Endothelial cell (in vitro differentiated cells): ENCODE data around the gene PLXNA1. TPM values are rescaled to one million over a fixed set of nuclear protein-coding genes. Genes with fewer than 3 reads are reported as not detected.

Experiments
- DNase-seq: peaks from one replicate; pipeline ENCODE4 v3.0.0; 2021; ENCODE audit warnings: low spot score
- H3K27ac Mint-ChIP-seq: one replicate; pipeline ENCODE4 v1.8.0; 2021; ENCODE audit warnings: mixed read lengths, inconsistent platforms; ENCODE audit not compliant: unreplicated experiment
- H3K27me3 Mint-ChIP-seq: one replicate; pipeline ENCODE4 v1.8.0; 2021; ENCODE audit warnings: mild to moderate bottlenecking, moderate library complexity, mixed read lengths, inconsistent platforms; ENCODE audit not compliant: unreplicated experiment
- H3K36me3 Mint-ChIP-seq: one replicate; pipeline ENCODE4 v1.8.0; 2021; ENCODE audit warnings: mild to moderate bottlenecking, low read depth, mixed read lengths, inconsistent platforms; ENCODE audit not compliant: unreplicated experiment
- H3K4me1 Mint-ChIP-seq: one replicate; pipeline ENCODE4 v1.8.0; 2021; ENCODE audit warnings: mild to moderate bottlenecking, mixed read lengths, inconsistent platforms; ENCODE audit not compliant: unreplicated experiment
- H3K4me3 Mint-ChIP-seq: one replicate; pipeline ENCODE4 v1.8.0; 2021; ENCODE audit warnings: mild to moderate bottlenecking, mixed read lengths, inconsistent platforms; ENCODE audit not compliant: unreplicated experiment
- H3K9me3 Mint-ChIP-seq: one replicate; pipeline ENCODE4 v1.8.0; 2021; ENCODE audit warnings: mixed read lengths, inconsistent platforms; ENCODE audit not compliant: unreplicated experiment
- total RNA-seq: library from RNA; stranded (reverse); fragmentation: NEBNext Ultra II Directional; extraction: Animal tissue kit (Norgen Biotek cat#: 25700); gene quantifications from one replicate; pipeline ENCODE4 v1.2.1, GENCODE V29; 2021; ENCODE audit not compliant: unreplicated experiment
- TF ChIP-seq, protein P1 (sequence below): fragments of 200-600 bp; sonication (generic); IDR thresholded peaks from one replicate; pipeline ENCODE4 v1.5.0; 2021; ENCODE audit warnings: antibody characterized with exemption; ENCODE audit not compliant: unreplicated experiment

The PLXNA1 gene
- total RNA-seq, 1 donor from 2014 or later = 31.8 TPM

DNA sequence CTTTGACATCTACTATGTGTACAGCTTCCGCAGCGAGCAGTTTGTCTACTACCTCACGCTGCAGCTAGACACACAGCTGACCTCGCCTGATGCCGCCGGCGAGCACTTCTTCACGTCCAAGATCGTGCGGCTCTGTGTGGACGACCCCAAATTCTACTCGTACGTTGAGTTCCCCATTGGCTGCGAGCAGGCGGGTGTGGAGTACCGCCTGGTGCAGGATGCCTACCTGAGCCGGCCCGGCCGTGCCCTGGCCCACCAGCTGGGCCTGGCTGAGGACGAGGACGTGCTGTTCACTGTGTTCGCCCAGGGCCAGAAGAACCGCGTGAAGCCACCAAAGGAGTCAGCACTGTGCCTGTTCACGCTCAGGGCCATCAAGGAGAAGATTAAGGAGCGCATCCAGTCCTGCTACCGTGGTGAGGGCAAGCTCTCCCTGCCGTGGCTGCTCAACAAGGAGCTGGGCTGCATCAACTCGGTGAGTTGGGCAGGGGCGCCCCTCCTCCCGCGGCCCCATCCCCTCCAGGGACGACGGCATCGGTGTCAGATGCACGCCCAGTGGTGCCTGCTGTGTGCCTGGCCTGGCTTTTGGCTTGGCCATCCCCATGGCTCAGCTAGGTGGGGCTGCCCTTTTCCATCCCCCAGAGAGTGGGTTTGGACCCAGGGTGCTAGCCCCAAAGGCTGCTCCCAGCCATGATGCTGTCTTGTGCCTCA, 6.6 kb downstream of the PLXNA1 start:
- H3K27ac Mint-ChIP-seq = no peak overlapping the region
- H3K27me3 Mint-ChIP-seq = peaks cover 7% of the 10 kb centered on the region
- no peak overlapping the region for H3K4me3 Mint-ChIP-seq
- H3K4me1 Mint-ChIP-seq = no peaks in the 10 kb centered on the region
- no peak for DNase-seq
- no peaks in the 10 kb centered on the region for H3K9me3 Mint-ChIP-seq
- TF ChIP-seq, protein P1, sequence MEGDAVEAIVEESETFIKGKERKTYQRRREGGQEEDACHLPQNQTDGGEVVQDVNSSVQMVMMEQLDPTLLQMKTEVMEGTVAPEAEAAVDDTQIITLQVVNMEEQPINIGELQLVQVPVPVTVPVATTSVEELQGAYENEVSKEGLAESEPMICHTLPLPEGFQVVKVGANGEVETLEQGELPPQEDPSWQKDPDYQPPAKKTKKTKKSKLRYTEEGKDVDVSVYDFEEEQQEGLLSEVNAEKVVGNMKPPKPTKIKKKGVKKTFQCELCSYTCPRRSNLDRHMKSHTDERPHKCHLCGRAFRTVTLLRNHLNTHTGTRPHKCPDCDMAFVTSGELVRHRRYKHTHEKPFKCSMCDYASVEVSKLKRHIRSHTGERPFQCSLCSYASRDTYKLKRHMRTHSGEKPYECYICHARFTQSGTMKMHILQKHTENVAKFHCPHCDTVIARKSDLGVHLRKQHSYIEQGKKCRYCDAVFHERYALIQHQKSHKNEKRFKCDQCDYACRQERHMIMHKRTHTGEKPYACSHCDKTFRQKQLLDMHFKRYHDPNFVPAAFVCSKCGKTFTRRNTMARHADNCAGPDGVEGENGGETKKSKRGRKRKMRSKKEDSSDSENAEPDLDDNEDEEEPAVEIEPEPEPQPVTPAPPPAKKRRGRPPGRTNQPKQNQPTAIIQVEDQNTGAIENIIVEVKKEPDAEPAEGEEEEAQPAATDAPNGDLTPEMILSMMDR = no peak
- H3K36me3 Mint-ChIP-seq = peaks cover 9% of the 10 kb centered on the region

DNA sequence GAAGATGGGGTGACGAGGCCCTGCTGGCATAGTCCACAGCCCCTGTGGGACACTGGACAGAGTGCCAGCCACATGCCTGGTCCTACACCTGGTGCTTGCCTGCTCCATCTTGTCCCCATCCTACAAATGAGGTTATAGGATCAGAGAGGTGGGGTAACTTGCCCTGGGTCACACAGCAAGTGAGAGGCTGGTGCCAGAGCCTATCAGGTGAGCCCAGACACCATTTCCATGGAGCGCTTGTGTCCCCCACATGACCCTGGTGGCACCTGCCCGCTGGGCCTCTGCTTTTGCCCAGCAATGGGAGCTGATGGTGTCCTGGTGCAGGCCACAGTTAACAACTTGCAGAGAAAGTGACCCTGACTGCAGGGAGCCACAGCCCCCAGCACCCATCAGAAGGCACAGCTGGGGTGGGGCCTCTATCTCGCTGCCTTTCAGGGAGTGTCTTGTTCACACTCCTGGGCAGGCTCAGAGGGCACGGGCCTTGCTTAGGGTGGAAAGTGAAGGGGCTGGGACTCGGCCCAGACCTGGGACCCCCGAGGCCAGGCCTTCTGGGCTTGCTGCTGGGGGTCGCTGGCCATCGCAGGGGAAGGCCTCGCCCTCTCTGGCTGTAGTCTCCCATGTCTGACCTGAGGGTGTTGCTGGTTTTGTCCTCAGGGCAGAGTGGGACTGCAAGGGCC, 7.2 kb downstream of the PLXNA1 start:
- H3K4me1 Mint-ChIP-seq = no peaks in the 10 kb centered on the region
- no peak overlapping the region for H3K4me3 Mint-ChIP-seq
- H3K27me3 Mint-ChIP-seq = peaks cover 7% of the 10 kb centered on the region
- no peaks in the 10 kb centered on the region for H3K9me3 Mint-ChIP-seq
- TF ChIP-seq, protein P1 = no peak
- peaks cover 9% of the 10 kb centered on the region for H3K36me3 Mint-ChIP-seq
- H3K27ac Mint-ChIP-seq = no peak overlapping the region
- DNase-seq = no peak

DNA sequence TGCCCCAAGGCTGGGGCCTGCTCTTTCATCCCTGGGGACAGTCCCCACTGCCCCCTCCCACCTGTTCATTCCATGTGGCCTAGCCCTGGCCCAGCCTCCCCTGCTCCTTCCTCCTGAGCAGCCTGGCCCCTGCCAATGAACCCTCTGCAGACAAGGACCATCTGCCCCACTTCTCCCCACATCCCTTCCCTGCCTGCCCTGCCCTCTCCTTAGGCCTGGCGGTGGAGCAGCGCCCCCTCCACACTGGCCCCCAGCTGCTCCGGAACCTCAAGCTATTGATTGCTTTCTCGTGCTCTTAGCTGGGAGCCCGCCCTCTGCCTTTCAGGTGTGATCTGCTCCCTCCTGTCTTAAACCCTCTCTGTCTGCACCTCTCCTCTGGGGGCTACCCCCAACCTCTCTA, 8.0 kb downstream of the PLXNA1 start:
- Mint-ChIP-seq H3K36me3 (peaks cover 9% of the 10 kb centered on the region), H3K27me3 (peaks cover 7% of the 10 kb centered on the region), H3K27ac (no peak overlapping the region), H3K4me1 (no peaks in the 10 kb centered on the region), H3K4me3 (no peak overlapping the region), H3K9me3 (no peaks in the 10 kb centered on the region)
- TF ChIP-seq, protein P1 = no peak
- DNase-seq = no peak

DNA sequence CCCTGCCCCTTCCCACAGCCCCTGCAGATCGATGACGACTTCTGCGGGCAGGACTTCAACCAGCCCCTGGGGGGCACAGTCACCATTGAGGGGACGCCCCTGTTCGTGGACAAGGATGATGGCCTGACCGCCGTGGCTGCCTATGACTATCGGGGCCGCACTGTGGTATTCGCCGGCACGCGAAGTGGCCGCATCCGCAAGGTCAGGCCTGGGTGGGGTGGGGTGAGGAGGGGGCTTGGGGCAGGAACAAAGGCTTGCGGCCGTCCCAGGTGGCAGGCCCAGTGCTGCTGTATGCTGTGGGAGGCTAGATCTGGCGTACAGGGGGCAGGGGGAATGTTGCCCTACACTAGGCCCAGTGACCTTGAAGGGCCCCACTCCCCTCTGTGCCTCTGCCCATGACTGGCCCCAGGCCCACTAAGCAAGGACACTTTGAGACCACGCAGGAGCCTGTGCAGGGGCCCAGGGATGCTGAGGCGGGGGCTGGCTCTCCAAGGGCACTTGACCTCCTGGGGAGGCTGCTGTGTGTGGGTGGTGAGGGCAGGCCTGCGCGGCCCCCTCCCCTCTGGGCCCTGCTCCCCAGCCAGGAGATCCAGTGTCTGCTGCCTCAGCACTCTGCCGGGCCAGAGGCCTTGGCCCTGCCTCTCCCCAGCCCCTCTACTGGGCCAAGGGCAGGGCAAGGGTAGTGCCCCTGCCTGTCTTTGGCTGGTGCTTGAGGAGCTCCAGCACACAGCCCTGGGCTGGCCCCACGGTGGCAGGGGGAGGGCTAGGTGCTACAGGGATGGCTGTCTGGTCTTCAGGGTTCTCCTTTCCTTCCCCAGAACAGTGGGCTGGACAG, 8.7 kb downstream of the PLXNA1 start:
- TF ChIP-seq, protein P1 = no peak
- no peak for DNase-seq
- peaks cover 5% of the 10 kb centered on the region for H3K27me3 Mint-ChIP-seq
- peaks cover 9% of the 10 kb centered on the region for H3K36me3 Mint-ChIP-seq
- H3K27ac Mint-ChIP-seq = no peak overlapping the region
- H3K4me3 Mint-ChIP-seq = no peak overlapping the region
- no peaks in the 10 kb centered on the region for H3K9me3 Mint-ChIP-seq
- no peaks in the 10 kb centered on the region for H3K4me1 Mint-ChIP-seq
